Astrocyte (in vitro differentiated cells and primary cell): Measurements from ENCODE around the gene GNRHR.

ENCODE experiments used
- EZH2 ChIP-seq: IDR thresholded peaks from 2 replicates; pipeline ENCODE4 v1.6.1; 2012; ENCODE audit warnings: mild to moderate bottlenecking, low read length, inconsistent platforms; ENCODE audit not compliant: insufficient read depth
- TF ChIP-seq, protein P1 (sequence below): IDR thresholded peaks from 2 replicates; pipeline ENCODE4 v1.5.1; 2011; ENCODE audit warnings: low read depth, mild to moderate bottlenecking, inconsistent platforms, low read length, moderate library complexity; ENCODE audit not compliant: insufficient read depth

DNA sequence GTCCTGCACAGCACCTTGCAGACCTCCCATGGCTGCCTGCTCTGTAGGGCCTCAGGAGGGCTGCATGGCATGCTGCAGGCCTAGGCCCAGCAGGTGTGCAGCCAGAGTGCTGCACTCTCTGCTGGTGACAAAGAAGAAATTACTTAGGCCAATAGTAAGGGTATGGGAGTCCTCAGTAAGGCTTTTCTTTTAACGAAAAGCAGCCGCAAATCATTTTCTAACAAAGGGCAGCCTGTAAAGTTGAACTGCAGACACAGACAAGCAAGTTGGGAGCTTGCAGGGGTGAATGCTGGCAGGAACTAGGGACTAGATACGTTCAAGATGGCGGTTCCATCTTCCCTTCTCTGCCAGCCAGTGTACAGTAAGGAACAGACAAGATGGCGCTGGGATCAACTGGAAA is 30.8 kb downstream of the GNRHR start:
- TF ChIP-seq, protein P1, sequence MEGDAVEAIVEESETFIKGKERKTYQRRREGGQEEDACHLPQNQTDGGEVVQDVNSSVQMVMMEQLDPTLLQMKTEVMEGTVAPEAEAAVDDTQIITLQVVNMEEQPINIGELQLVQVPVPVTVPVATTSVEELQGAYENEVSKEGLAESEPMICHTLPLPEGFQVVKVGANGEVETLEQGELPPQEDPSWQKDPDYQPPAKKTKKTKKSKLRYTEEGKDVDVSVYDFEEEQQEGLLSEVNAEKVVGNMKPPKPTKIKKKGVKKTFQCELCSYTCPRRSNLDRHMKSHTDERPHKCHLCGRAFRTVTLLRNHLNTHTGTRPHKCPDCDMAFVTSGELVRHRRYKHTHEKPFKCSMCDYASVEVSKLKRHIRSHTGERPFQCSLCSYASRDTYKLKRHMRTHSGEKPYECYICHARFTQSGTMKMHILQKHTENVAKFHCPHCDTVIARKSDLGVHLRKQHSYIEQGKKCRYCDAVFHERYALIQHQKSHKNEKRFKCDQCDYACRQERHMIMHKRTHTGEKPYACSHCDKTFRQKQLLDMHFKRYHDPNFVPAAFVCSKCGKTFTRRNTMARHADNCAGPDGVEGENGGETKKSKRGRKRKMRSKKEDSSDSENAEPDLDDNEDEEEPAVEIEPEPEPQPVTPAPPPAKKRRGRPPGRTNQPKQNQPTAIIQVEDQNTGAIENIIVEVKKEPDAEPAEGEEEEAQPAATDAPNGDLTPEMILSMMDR: no peak
- TF ChIP-seq EZH2: no peak
